ENCODE results near the gene LRBA. TPM values are rescaled to one million over a fixed set of nuclear protein-coding genes. Genes with fewer than 3 reads are reported as not detected.

The LRBA gene
- total RNA-seq, 5 donors from 2014 or later (not counting 1 experiment from before 2014, with no cell fraction given): 56.1 to 81.7 (median 56.9) TPM

- no peak overlapping the region for H3K27ac Mint-ChIP-seq
- POLR2A ChIA-PET: interaction anchor here in 1 of 2 donors (0.5 to 1.1 kb wide), 2 partner anchors 28 to 41 kb away, joined by 3 read pairs; partner anchors contain the start of gene LRBA
These were observed 40.8 kb downstream of the LRBA start for GRCh38 chr4:150974252-150974640.

GRCh38 chr4:150973626-150974251 is 41.3 kb downstream of the LRBA start:
- H3K9me3 Mint-ChIP-seq: peaks cover 0 to 9% (median 7%) of the 10 kb centered on the region in 3 donors
- H3K4me1 Mint-ChIP-seq: peaks cover 75 to 81% (median 77%) of the 10 kb centered on the region in 3 donors
- no peak overlapping the region for H3K4me3 Mint-ChIP-seq
- H3K36me3 Mint-ChIP-seq: peaks cover 11% of the 10 kb centered on the region
- WGBS (ENCODE audit: insufficient coverage): 100% methylated on average over 2 of the region's 6 CpGs
- H3K9me3 ChIP-seq: no peaks in the 10 kb centered on the region
- no peak overlapping the region for H3K4me3 ChIP-seq (ENCODE audit: control insufficient read depth in 1 of 2, extremely low read depth in 1 of 2, low read length in 1 of 2)
- H3K36me3 ChIP-seq (ENCODE audit: control insufficient read depth in 2 of 2, extremely low read depth in 1 of 2, insufficient read depth in 1 of 2, low read length in 1 of 2): peaks cover 0 to 2% of the 10 kb centered on the region in 2 donors
- H3K27ac ChIP-seq (ENCODE audit: low read length): no peak overlapping the region
- DNase-seq (no peak), ATAC-seq (replicated peaks in 1 of 4) (no peak)
- H3K27ac Mint-ChIP-seq: no peak overlapping the region
- H3K4me1 ChIP-seq (ENCODE audit: control insufficient read depth in 1 of 2, extremely low read depth in 1 of 2, insufficient read depth in 2 of 2, low read length in 2 of 2): peaks cover 3 to 10% of the 10 kb centered on the region in 2 experiments
- no peaks in the 10 kb centered on the region for H3K27me3 ChIP-seq (replicated peaks in 1 of 2; ENCODE audit: control insufficient read depth in 2 of 2, extremely low read depth in 1 of 2, insufficient read depth in 2 of 2, low read length in 1 of 2)
- CTCF ChIA-PET: no interaction called here
- H3K27me3 Mint-ChIP-seq: no peaks in the 10 kb centered on the region
- POLR2A ChIA-PET: interaction anchor here in 1 of 2 donors (0.5 kb wide), 1 partner anchor 27 kb away, joined by 3 read pairs; no protein-coding TSS in a partner anchor

More at GRCh38 chr4:150974252-150974640, 40.8 kb downstream of the LRBA start:
- peaks cover 75 to 82% (median 81%) of the 10 kb centered on the region in 3 donors for H3K4me1 Mint-ChIP-seq
- CTCF ChIA-PET: interaction anchor here in 1 of 2 donors (0.5 kb wide), 1 partner anchor 43 kb away, joined by 3 read pairs; no protein-coding TSS in a partner anchor
- DNase-seq: no peak
- no peak overlapping the region for H3K4me3 Mint-ChIP-seq
- Histone ChIP-seq H3K4me1 (ENCODE audit: control insufficient read depth in 1 of 2, extremely low read depth in 1 of 2, insufficient read depth in 2 of 2, low read length in 2 of 2) (peaks cover 3 to 10% of the 10 kb centered on the region in 2 experiments), H3K36me3 (ENCODE audit: control insufficient read depth in 2 of 2, extremely low read depth in 1 of 2, insufficient read depth in 1 of 2, low read length in 1 of 2) (peaks cover 0 to 2% of the 10 kb centered on the region in 2 donors), H3K4me3 (ENCODE audit: control insufficient read depth in 1 of 2, extremely low read depth in 1 of 2, low read length in 1 of 2) (no peak overlapping the region), H3K9me3 (no peaks in the 10 kb centered on the region), H3K27me3 (replicated peaks in 1 of 2; ENCODE audit: control insufficient read depth in 2 of 2, extremely low read depth in 1 of 2, insufficient read depth in 2 of 2, low read length in 1 of 2) (no peaks in the 10 kb centered on the region), H3K27ac (ENCODE audit: low read length) (no peak overlapping the region)
- H3K27me3 Mint-ChIP-seq: no peaks in the 10 kb centered on the region
- no CpG with 5 or more reads among the region's 1 CpG for WGBS (ENCODE audit: insufficient coverage)
- no peak for ATAC-seq (replicated peaks in 1 of 4)
- peaks cover 14% of the 10 kb centered on the region for H3K36me3 Mint-ChIP-seq
- H3K9me3 Mint-ChIP-seq: peaks cover 0 to 14% (median 9%) of the 10 kb centered on the region in 3 donors

- no peak overlapping the region for H3K4me3 Mint-ChIP-seq
- no peak overlapping the region for H3K27ac Mint-ChIP-seq
- no peaks in the 10 kb centered on the region for H3K9me3 Mint-ChIP-seq
These were observed 42.5 kb downstream of the LRBA start for GRCh38 chr4:150972592-150972991.

GRCh38 chr4:150971901-150972300 is 43.2 kb downstream of the LRBA start:
- Histone ChIP-seq H3K27me3 (replicated peaks in 1 of 2; ENCODE audit: control insufficient read depth in 2 of 2, extremely low read depth in 1 of 2, insufficient read depth in 2 of 2, low read length in 1 of 2) (no peaks in the 10 kb centered on the region), H3K9me3 (no peaks in the 10 kb centered on the region), H3K27ac (ENCODE audit: low read length) (no peak overlapping the region), H3K4me3 (ENCODE audit: control insufficient read depth in 1 of 2, extremely low read depth in 1 of 2, low read length in 1 of 2) (no peak overlapping the region), H3K4me1 (ENCODE audit: control insufficient read depth in 1 of 2, extremely low read depth in 1 of 2, insufficient read depth in 2 of 2, low read length in 2 of 2) (peaks cover 0 to 3% of the 10 kb centered on the region in 2 experiments), H3K36me3 (ENCODE audit: control insufficient read depth in 2 of 2, extremely low read depth in 1 of 2, insufficient read depth in 1 of 2, low read length in 1 of 2) (no peaks in the 10 kb centered on the region)
- CTCF ChIA-PET: interaction anchor here (0.5 to 1.6 kb wide), 4 partner anchors 10 to 944 kb away, joined by 3 to 6 read pairs (median 4); no protein-coding TSS in a partner anchor
- Mint-ChIP-seq H3K4me1 (peaks cover 60 to 76% (median 71%) of the 10 kb centered on the region in 3 donors), H3K4me3 (no peak overlapping the region), H3K36me3 (peaks cover 11% of the 10 kb centered on the region), H3K27me3 (no peaks in the 10 kb centered on the region), H3K9me3 (no peaks in the 10 kb centered on the region), H3K27ac (no peak overlapping the region)
- ATAC-seq (replicated peaks in 1 of 4) (no peak), DNase-seq (no peak)
- POLR2A ChIA-PET: interaction anchor here in 1 of 2 donors (0.6 kb wide), 1 partner anchor 40 kb away, joined by 4 read pairs; no protein-coding TSS in a partner anchor

More at GRCh38 chr4:150972592-150972991, 42.5 kb downstream of the LRBA start:
- POLR2A ChIA-PET: interaction anchor here in 1 of 2 donors (0.5 to 0.6 kb wide), 2 partner anchors 41 to 699 kb away, joined by 3 to 4 read pairs; no protein-coding TSS in a partner anchor
- Mint-ChIP-seq H3K4me1 (peaks cover 65 to 75% (median 72%) of the 10 kb centered on the region in 3 donors), H3K36me3 (peaks cover 6% of the 10 kb centered on the region), H3K27me3 (no peaks in the 10 kb centered on the region)
- WGBS (ENCODE audit: insufficient coverage): no CpG with 5 or more reads among the region's 1 CpG
- no peak for ATAC-seq (replicated peaks in 1 of 4)
- Histone ChIP-seq H3K9me3 (no peaks in the 10 kb centered on the region), H3K36me3 (ENCODE audit: control insufficient read depth in 2 of 2, extremely low read depth in 1 of 2, insufficient read depth in 1 of 2, low read length in 1 of 2) (peaks cover 0 to under 1% of the 10 kb centered on the region in 2 donors), H3K4me1 (ENCODE audit: control insufficient read depth in 1 of 2, extremely low read depth in 1 of 2, insufficient read depth in 2 of 2, low read length in 2 of 2) (peaks cover 3 to 5% of the 10 kb centered on the region in 2 experiments), H3K27ac (ENCODE audit: low read length) (no peak overlapping the region), H3K4me3 (ENCODE audit: control insufficient read depth in 1 of 2, extremely low read depth in 1 of 2, low read length in 1 of 2) (no peak overlapping the region), H3K27me3 (replicated peaks in 1 of 2; ENCODE audit: control insufficient read depth in 2 of 2, extremely low read depth in 1 of 2, insufficient read depth in 2 of 2, low read length in 1 of 2) (no peaks in the 10 kb centered on the region)
- CTCF ChIA-PET: interaction anchor here in 1 of 2 donors (1.0 to 1.2 kb wide), 2 partner anchors 40 to 106 kb away, joined by 3 to 4 read pairs; no protein-coding TSS in a partner anchor
- DNase-seq: no peak

- Mint-ChIP-seq H3K36me3 (peaks cover 15% of the 10 kb centered on the region), H3K4me3 (no peak overlapping the region), H3K4me1 (peaks cover 52 to 68% (median 66%) of the 10 kb centered on the region in 3 donors), H3K9me3 (no peaks in the 10 kb centered on the region), H3K27ac (no peak overlapping the region), H3K27me3 (no peaks in the 10 kb centered on the region)
- DNase-seq: no peak
- no peaks in the 10 kb centered on the region for H3K36me3 ChIP-seq (ENCODE audit: control insufficient read depth in 2 of 2, extremely low read depth in 1 of 2, insufficient read depth in 1 of 2, low read length in 1 of 2)
- peaks cover 0 to 3% of the 10 kb centered on the region in 2 experiments for H3K4me1 ChIP-seq (ENCODE audit: control insufficient read depth in 1 of 2, extremely low read depth in 1 of 2, insufficient read depth in 2 of 2, low read length in 2 of 2)
- no peaks in the 10 kb centered on the region for H3K27me3 ChIP-seq (replicated peaks in 1 of 2; ENCODE audit: control insufficient read depth in 2 of 2, extremely low read depth in 1 of 2, insufficient read depth in 2 of 2, low read length in 1 of 2)
- no peak for ATAC-seq (replicated peaks in 1 of 4)
- H3K9me3 ChIP-seq: no peaks in the 10 kb centered on the region
- no peak overlapping the region for H3K4me3 ChIP-seq (ENCODE audit: control insufficient read depth in 1 of 2, extremely low read depth in 1 of 2, low read length in 1 of 2)
- no peak overlapping the region for H3K27ac ChIP-seq (ENCODE audit: low read length)
- CTCF ChIA-PET: interaction anchor here in 1 of 2 donors (1.6 kb wide), 1 partner anchor 9 kb away, joined by 6 read pairs; no protein-coding TSS in a partner anchor
- WGBS (ENCODE audit: insufficient coverage): no CpG with 5 or more reads among the region's 2 CpGs
- POLR2A ChIA-PET: no interaction called here
These were observed 44.4 kb downstream of the LRBA start for GRCh38 chr4:150970685-150971151.

GRCh38 chr4:150964754-150965153 is 50.3 kb downstream of the LRBA start:
- H3K9me3 Mint-ChIP-seq: no peaks in the 10 kb centered on the region
- ATAC-seq (replicated peaks in 1 of 4): no peak
- Histone ChIP-seq H3K36me3 (ENCODE audit: control insufficient read depth in 2 of 2, extremely low read depth in 1 of 2, insufficient read depth in 1 of 2, low read length in 1 of 2) (no peaks in the 10 kb centered on the region), H3K9me3 (no peaks in the 10 kb centered on the region), H3K4me1 (ENCODE audit: control insufficient read depth in 1 of 2, extremely low read depth in 1 of 2, insufficient read depth in 2 of 2, low read length in 2 of 2) (no peaks in the 10 kb centered on the region), H3K27me3 (replicated peaks in 1 of 2; ENCODE audit: control insufficient read depth in 2 of 2, extremely low read depth in 1 of 2, insufficient read depth in 2 of 2, low read length in 1 of 2) (no peaks in the 10 kb centered on the region), H3K4me3 (ENCODE audit: control insufficient read depth in 1 of 2, extremely low read depth in 1 of 2, low read length in 1 of 2) (no peak overlapping the region), H3K27ac (ENCODE audit: low read length) (no peak overlapping the region)
- CTCF ChIA-PET: no interaction called here
- no peaks in the 10 kb centered on the region for H3K27me3 Mint-ChIP-seq
- no peak for DNase-seq
- no peak overlapping the region for H3K4me3 Mint-ChIP-seq
- H3K4me1 Mint-ChIP-seq: peaks cover 22 to 41% (median 27%) of the 10 kb centered on the region in 3 donors
- POLR2A ChIA-PET: no interaction called here
- H3K36me3 Mint-ChIP-seq: peaks cover 17% of the 10 kb centered on the region
- no peak overlapping the region for H3K27ac Mint-ChIP-seq
